ENCODE results near the gene NEU4.

Gene NEU4

GRCh38 chr2:241853651-241854341 lies 44.8 kb downstream of the NEU4 start:
- no peak for DNase-seq (ENCODE audit: low read depth in 2 of 2)

DNA sequence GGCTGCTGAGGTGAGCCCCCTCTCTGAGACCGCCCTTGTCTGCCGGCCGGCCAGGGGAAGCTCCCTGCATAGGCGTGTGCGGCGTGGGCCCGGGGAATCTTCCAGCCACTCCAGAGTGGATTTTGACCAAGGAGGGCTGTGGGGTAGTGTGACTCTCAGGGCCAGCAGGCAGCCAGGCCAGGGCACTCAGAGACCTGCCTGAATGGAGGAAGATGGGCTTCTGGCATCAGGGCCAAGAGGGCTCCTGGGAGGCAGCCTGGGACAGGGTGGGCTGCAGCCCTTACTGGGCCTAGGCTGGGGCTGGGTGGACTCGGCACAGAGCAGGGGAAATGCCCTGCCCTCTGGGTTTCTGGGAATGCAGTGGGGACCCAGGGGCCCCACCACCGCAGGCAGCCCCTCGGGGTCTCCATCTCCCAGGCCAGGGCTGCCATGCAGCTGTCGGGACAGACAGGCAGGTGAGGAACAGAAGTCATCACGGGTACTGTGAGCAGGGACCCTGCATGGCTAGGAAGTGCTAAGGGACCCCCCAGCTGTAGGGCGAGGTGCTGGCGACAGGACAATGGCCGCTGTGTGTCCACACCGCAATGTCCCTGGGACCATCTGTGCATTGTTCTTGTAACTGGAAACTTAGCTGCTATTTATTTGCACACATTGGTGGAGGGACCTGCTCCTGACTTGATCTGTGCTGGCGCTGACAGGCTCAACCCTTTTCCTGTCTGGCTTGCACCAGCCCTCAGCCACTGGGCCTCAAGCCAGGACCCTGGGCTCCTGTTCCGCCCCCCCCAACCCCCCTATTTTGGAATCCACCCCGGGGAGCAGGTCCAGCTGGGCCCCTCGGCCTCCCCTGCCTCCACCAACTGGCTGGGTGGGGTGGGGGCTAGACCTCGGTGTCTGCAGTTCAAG lies 45.6 kb downstream of the NEU4 start:
- DNase-seq (ENCODE audit: low read depth in 2 of 2) = no peak

- DNase-seq (ENCODE audit: low read depth in 2 of 2) = no peak
Observed at GRCh38 chr2:241855245-241855887, 46.4 kb downstream of the NEU4 start.

- no peak for DNase-seq (ENCODE audit: low read depth in 2 of 2)
Observed at GRCh38 chr2:241855888-241856422, 47.0 kb downstream of the NEU4 start.

DNA sequence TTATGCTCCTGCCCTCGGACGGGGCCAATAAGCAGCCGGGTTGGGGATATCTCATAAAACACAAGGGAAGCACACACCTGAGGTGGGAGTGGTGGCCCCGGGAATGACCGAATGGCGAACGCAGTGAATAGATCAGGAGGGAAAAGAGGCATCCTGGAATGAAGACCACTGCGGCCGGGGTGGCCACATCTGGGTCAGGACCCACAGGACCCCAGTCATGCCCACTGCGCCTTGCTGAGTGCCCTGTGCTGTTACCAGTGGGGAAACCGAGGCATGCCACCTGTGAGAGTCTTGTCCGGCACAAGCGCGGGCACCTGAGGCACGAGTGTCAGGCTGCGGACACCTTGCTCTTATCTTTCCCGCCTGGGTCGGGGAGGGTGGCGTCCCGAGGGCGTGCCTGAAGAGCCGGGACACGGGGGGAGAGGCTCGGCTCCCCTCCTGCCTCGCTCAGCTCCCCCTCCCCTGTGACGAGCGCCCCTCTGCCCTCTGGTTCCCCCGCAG lies 48.1 kb downstream of the NEU4 start:
- DNase-seq (ENCODE audit: low read depth in 2 of 2) = no peak

DNA sequence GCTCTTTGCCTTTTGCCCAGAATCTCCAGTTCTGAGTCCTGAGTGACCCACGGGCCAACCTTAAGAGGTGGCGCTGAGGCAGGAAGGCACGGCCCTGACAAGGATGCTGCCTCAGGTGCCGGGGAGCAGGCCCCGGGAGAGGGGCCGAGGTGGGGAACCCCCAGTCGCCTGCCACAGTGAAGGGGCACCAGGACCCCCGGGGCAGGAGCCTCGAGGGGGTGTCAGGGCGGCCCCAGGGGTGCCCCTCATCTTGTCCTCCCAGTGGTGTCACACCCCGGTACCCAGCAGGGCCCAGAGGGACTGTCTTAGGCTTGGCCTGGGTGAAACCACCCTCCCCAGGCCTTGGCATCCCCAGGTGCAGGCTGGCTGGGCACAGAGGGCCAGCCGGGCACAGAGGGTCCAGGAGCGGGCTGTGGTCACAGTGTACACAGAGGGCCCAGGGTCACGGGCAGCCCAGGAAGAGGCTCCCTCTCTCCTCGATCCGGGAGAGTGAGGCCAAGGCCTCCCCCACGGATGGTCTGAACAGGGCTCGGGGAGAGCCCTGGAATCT lies 48.7 kb downstream of the NEU4 start:
- no peak for DNase-seq (ENCODE audit: low read depth in 2 of 2)

DNA sequence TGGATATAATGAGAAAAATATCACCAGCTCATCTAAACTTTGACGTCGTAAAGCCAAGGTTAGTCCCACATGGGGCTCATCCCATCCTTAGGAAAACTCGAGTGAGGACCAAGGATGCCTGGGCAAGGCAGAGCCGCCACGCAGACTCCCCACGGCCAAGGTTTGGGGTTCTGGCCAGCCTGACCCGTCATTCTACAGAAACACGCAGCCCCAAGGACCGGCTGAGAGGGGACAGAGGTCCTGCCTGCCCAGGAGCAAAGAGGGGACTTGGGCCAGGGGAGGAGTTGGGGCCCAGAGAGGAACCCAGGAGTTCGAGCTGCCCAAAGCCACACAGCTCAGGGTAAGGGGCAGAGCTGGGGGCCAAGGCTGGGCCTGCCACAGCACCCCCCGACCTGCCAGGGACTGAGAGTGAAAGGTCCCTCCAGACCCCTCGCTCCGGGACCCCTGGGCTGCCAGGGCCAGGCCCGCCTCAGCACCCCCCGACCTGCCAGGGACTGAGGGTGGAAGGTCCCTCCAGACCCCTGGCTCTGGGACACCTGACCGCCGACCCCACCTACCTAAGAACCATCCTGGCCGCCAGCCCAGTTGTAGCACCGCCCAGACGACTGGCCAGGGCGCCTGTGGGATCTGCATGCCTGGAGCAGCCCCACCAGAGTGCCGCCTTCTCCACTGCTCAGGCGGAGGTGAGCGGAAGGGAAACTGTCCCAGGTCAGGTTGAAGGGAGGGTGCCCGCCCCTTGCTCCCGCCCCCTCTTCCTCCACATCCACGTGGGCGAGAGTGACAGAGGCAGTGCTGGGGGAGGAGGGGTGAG lies 49.4 kb downstream of the NEU4 start, which contains the start of gene PDCD1:
TSS of gene PDCD1 (minus strand) at position 689 of the 811 bp plus-strand sequence. CDS start at position 633, 56 bp downstream.
- peak in 1 of 2 donors; percentile 54 for DNase-seq (ENCODE audit: low read depth in 2 of 2)

DNA sequence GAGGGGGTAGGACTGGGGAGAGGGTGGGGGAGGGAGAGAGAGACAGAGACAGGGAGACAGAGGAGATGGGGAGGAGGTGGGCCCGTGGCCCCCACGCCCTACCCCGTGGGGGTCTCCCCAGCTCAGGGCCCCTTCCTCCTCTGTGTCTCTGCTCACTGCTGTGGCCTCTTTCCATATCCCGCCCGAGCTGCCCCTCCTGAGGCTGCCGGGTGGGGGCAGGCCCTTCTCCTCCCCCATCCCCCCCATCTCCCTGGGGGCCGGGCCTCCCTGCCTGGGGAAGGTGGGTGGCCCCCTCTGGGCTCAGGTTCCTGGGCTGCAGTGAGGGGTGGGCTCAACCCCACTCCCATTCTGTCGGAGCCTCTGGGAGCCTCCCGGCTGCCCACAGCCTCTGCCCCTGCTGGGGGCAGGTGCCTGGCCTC lies 50.0 kb downstream of the NEU4 start:
- DNase-seq (ENCODE audit: low read depth in 2 of 2) = no peak

DNA sequence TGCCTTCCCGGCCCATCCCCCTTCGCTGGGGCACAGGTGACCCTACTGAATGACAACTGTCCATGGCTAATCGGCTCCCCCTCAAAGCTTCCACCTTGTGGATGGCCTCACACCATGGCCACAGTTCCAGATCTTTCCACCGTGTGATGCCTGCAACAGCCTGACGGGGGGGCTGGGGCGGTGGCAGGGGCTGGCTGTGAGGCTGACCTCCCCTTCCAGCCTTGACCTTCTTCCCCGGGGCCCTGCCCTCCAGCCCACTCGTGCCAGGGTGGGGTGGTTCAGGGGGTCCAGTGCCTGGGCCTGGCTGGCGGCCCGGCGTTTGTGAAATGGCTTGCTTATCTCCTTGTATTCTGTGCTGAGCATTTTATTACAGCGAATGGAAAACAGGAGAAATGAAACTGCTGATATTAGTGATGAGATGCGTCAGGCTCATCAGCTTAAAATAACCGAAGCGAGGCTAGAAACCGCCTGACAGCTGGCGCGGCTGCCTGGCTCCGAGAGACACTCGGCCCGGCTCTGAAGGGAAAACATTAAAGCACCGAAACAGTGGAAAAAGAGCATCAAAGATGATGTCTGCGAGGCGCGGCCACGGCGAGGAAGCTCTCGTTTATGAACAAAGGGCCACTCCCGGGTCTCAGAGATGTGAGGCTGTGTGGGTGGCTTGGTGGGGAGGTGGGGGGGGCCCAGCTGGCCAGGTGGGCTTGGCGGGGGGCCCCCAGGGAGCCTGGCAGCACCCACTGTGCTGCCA lies 50.6 kb downstream of the NEU4 start:
- DNase-seq (ENCODE audit: low read depth in 2 of 2) = peak in 1 of 2 donors; percentile 41

GRCh38 chr2:241860184-241861078 lies 51.4 kb downstream of the NEU4 start:
- DNase-seq (ENCODE audit: low read depth in 2 of 2) = no peak

GRCh38 chr2:241861264-241861663 lies 52.3 kb downstream of the NEU4 start:
- DNase-seq (ENCODE audit: low read depth in 2 of 2) = no peak

GRCh38 chr2:241862093-241862492 lies 53.1 kb downstream of the NEU4 start:
- DNase-seq (ENCODE audit: low read depth in 2 of 2) = no peak

GRCh38 chr2:241862775-241863535 lies 54.0 kb downstream of the NEU4 start:
- DNase-seq (ENCODE audit: low read depth in 2 of 2) = no peak

DNA sequence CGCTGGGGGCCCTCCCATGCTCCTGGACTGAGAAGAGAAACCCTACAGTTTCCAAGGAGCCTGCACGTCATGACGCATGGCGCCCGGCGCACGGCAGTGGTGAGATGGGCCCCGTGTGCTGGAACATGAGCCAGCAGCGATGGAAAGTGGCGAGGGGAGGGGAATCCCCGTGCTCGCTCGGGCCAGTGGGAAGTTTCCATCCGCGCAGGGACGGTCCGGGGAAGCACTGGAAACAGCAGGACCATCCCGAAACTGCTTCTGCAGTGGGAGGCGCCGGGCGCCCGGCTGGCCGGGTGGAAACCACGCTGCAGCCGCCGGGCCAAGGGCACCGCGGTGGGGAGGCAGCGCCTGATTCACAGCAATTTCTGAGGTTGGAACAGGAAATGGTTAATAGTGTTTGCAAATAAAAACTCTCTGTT lies 54.6 kb downstream of the NEU4 start:
- no peak for DNase-seq (ENCODE audit: low read depth in 2 of 2)

DNA sequence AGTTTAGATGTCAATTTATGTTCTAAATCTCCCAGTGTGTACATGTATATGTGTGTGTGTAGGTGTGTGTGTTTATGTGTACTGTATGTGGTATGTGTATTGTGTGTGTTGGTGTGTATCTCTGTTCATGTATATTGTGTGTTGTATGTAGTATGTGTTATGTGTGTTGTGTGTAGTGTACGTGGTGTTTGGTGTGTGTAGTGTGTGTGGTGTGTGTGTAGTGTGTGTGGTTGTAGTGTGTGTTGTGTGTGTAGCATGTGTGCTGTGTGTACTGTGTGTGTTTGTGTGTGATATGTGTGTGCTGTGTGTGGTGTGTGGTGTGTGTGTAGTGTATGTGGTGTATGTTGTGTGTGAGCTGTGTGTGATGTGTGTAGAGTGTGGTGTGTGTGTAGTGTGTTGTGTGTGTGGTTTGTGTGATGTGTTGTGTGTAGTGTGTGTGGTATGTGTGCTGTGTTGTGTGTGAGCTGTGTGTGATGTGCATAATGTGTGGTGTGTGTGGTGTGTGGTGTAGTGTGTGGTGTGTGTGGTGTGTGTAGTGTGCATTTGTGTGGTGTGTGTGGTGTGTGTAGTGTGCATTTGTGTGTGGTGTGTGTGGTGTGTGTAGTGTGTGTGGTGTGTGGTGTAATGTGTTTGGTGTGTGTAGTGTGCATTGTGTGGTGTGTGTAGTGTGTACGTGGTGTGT lies 55.3 kb downstream of the NEU4 start:
- no peak for DNase-seq (ENCODE audit: low read depth in 2 of 2)

DNA sequence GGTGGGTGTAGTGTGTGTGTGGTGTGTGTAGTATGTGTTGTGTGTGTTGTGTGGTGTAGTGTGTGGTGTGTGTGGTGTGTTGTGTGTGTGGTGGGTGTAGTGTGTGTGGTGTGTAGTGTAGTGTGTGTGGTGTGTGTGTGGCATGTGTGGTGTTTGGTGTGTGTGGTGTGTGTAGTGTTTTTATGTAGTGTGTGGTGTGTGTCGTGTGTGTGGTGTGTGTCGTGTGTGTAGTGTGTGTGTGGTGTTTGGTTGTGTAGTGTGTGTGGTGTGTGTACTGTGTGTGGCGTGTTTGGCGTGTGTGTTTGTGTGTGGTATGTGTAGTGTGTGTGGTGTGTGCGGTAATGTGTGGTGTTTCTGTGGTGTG lies 55.8 kb downstream of the NEU4 start:
- no peak for DNase-seq (ENCODE audit: low read depth in 2 of 2)

- no peak for DNase-seq (ENCODE audit: low read depth in 2 of 2)
Observed at GRCh38 chr2:241865416-241865956, 56.5 kb downstream of the NEU4 start.

Data from stimulated activated CD4-positive, alpha-beta T cell treated with anti-CD3 and anti-CD28 coated beads, Interleukin-1b, Interleukin-23, amount 100 ng/mL, for 1 hour (primary cell).